WTC11 (cell line): Measurements from ENCODE around the gene NTRK3. TPM values are rescaled to one million over a fixed set of nuclear protein-coding genes. Genes with fewer than 3 reads are reported as not detected.

ENCODE experiments used
- ATAC-seq: fragments of 200-7000 bp; cut with Tn5 transposase; 2 replicates; pipeline ENCODE4 v1.10.0; 2021; ENCODE audit warnings: mild to moderate bottlenecking, moderate library complexity
- CTCF ChIA-PET: fragments of 300-600 bp; sonication (Branson Sonifier 250); formaldehyde crosslinking; loops from one replicate; lab custom pipeline; 2021; ENCODE audit warnings: antibody characterized with exemption; lab: Charles Lee
- POLR2A ChIA-PET: fragments of 350-600 bp; sonication (Branson Sonifier 250); formaldehyde crosslinking; loops from one replicate; lab custom pipeline; 2021; ENCODE audit warnings: antibody characterized with exemption; lab: Charles Lee
- DNase-seq: peaks from one replicate; pipeline ENCODE4 v3.0.0; 2021; ENCODE audit warnings: low spot score
- H3K27ac Mint-ChIP-seq: 2 replicates; pipeline ENCODE4 v1.8.0; 2021; ENCODE audit warnings: mixed read lengths
- H3K27me3 Mint-ChIP-seq: 2 replicates; pipeline ENCODE4 v1.8.0; 2021; ENCODE audit warnings: low read depth, mild to moderate bottlenecking, moderate library complexity, mixed read lengths
- H3K36me3 Mint-ChIP-seq: 2 replicates; pipeline ENCODE4 v1.8.0; 2021; ENCODE audit warnings: mixed read lengths
- H3K4me1 Mint-ChIP-seq: 2 replicates; pipeline ENCODE4 v1.8.0; 2022; ENCODE audit warnings: mixed read lengths
- H3K4me3 Mint-ChIP-seq: 2 replicates; pipeline ENCODE4 v1.8.0; 2021; ENCODE audit warnings: mild to moderate bottlenecking, moderate library complexity, mixed read lengths
- H3K9me3 Mint-ChIP-seq: 2 replicates; pipeline ENCODE4 v1.8.0; 2021; ENCODE audit warnings: mixed read lengths
- E2F1 ChIP-seq: sonication (generic); formaldehyde crosslinking; IDR thresholded peaks from 2 replicates; pipeline ENCODE4 v1.8.0; 2022; ENCODE audit warnings: mild to moderate bottlenecking, missing genetic modification reagents
- EMX1 ChIP-seq: fragments of 250-450 bp; sonication (Bioruptor Pico); IDR thresholded peaks from 2 replicates; pipeline ENCODE4 v1.8.0; 2021; ENCODE audit warnings: mild to moderate bottlenecking
- FOXK1 ChIP-seq: sonication (generic); formaldehyde crosslinking; IDR thresholded peaks from 2 replicates; pipeline ENCODE4 v1.8.0; 2022; ENCODE audit warnings: mild to moderate bottlenecking, moderate library complexity, missing genetic modification reagents
- HMGXB4 ChIP-seq: sonication (generic); formaldehyde crosslinking; IDR thresholded peaks from 2 replicates; pipeline ENCODE4 v1.8.1; 2023; ENCODE audit warnings: mild to moderate bottlenecking, moderate library complexity, missing genetic modification reagents
- IRF1 ChIP-seq: sonication (generic); formaldehyde crosslinking; IDR thresholded peaks from 2 replicates; pipeline ENCODE4 v1.8.0; 2023; ENCODE audit warnings: missing genetic modification reagents
- IRF2 ChIP-seq: sonication (generic); formaldehyde crosslinking; IDR thresholded peaks from 2 replicates; pipeline ENCODE4 v1.8.0; 2022; ENCODE audit warnings: low read depth, missing genetic modification reagents, borderline replicate concordance
- MAX ChIP-seq: sonication (generic); formaldehyde crosslinking; IDR thresholded peaks from 2 replicates; pipeline ENCODE4 v1.8.0; 2022; ENCODE audit warnings: mild to moderate bottlenecking, missing genetic modification reagents
- NR1H2 ChIP-seq: sonication (generic); formaldehyde crosslinking; IDR thresholded peaks from 2 replicates; pipeline ENCODE4 v1.9.0; 2021; ENCODE audit warnings: mild to moderate bottlenecking, moderate library complexity, missing genetic modification reagents
- PREB ChIP-seq: sonication (generic); formaldehyde crosslinking; IDR thresholded peaks from 2 replicates; pipeline ENCODE4 v1.8.1; 2022; ENCODE audit warnings: mild to moderate bottlenecking, missing genetic modification reagents, moderate library complexity, borderline replicate concordance
- SMAD3 ChIP-seq: sonication (generic); formaldehyde crosslinking; IDR thresholded peaks from 2 replicates; pipeline ENCODE4 v1.8.0; 2022; ENCODE audit warnings: missing genetic modification reagents, mild to moderate bottlenecking, borderline replicate concordance
- TCF7 ChIP-seq: sonication (generic); formaldehyde crosslinking; IDR thresholded peaks from 2 replicates; pipeline ENCODE4 v1.8.0; 2022; ENCODE audit warnings: mild to moderate bottlenecking, low read depth, missing genetic modification reagents, moderate library complexity
- TEAD1 ChIP-seq: sonication (generic); formaldehyde crosslinking; IDR thresholded peaks from 2 replicates; pipeline ENCODE4 v1.8.0; 2022; ENCODE audit warnings: mild to moderate bottlenecking, missing genetic modification reagents
- TP53 ChIP-seq: sonication (generic); formaldehyde crosslinking; IDR thresholded peaks from 2 replicates; pipeline ENCODE4 v1.8.1; 2023; ENCODE audit warnings: mild to moderate bottlenecking, missing genetic modification reagents
- ZBTB21 ChIP-seq: sonication (generic); formaldehyde crosslinking; IDR thresholded peaks from 2 replicates; pipeline ENCODE4 v1.8.1; 2023; ENCODE audit warnings: mild to moderate bottlenecking, missing genetic modification reagents, borderline replicate concordance
- ZNF232 ChIP-seq: sonication (generic); formaldehyde crosslinking; IDR thresholded peaks from 2 replicates; pipeline ENCODE4 v1.8.0; 2022; ENCODE audit warnings: mild to moderate bottlenecking, missing genetic modification reagents
- ZNF396 ChIP-seq: fragments of 250-450 bp; sonication (Bioruptor Pico); IDR thresholded peaks from 2 replicates; pipeline ENCODE4 v1.8.0; 2021; ENCODE audit warnings: mild to moderate bottlenecking, moderate library complexity, borderline replicate concordance
- total RNA-seq: library from RNA; stranded (reverse); gene quantifications from 3 replicates; pipeline ENCODE4 v1.2.3, GENCODE V29; 2021
- TF ChIP-seq, protein P1 (sequence below): fragments of 250-450 bp; sonication (Bioruptor Pico); IDR thresholded peaks from 2 replicates; pipeline ENCODE4 v1.9.0; 2021; ENCODE audit warnings: mild to moderate bottlenecking

Gene NTRK3
- total RNA-seq, 1 experiment from 2014 or later: 12.3 TPM

GRCh38 chr15:87971076-87971475 is 285.5 kb downstream of the NTRK3 start (continued):
- TF ChIP-seq, protein P1, sequence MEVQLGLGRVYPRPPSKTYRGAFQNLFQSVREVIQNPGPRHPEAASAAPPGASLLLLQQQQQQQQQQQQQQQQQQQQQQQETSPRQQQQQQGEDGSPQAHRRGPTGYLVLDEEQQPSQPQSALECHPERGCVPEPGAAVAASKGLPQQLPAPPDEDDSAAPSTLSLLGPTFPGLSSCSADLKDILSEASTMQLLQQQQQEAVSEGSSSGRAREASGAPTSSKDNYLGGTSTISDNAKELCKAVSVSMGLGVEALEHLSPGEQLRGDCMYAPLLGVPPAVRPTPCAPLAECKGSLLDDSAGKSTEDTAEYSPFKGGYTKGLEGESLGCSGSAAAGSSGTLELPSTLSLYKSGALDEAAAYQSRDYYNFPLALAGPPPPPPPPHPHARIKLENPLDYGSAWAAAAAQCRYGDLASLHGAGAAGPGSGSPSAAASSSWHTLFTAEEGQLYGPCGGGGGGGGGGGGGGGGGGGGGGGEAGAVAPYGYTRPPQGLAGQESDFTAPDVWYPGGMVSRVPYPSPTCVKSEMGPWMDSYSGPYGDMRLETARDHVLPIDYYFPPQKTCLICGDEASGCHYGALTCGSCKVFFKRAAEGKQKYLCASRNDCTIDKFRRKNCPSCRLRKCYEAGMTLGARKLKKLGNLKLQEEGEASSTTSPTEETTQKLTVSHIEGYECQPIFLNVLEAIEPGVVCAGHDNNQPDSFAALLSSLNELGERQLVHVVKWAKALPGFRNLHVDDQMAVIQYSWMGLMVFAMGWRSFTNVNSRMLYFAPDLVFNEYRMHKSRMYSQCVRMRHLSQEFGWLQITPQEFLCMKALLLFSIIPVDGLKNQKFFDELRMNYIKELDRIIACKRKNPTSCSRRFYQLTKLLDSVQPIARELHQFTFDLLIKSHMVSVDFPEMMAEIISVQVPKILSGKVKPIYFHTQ (CRISPR knock-in tag): no peak
- TF ChIP-seq TP53 (CRISPR knock-in tag): no peak
- TF ChIP-seq ZNF396: no peak
- no peak for TF ChIP-seq HMGXB4 (CRISPR knock-in tag)
- TF ChIP-seq E2F1 (CRISPR knock-in tag): no peak
- TF ChIP-seq PREB (CRISPR knock-in tag): no peak
- no peak for TF ChIP-seq ZNF232 (CRISPR knock-in tag)

DNA sequence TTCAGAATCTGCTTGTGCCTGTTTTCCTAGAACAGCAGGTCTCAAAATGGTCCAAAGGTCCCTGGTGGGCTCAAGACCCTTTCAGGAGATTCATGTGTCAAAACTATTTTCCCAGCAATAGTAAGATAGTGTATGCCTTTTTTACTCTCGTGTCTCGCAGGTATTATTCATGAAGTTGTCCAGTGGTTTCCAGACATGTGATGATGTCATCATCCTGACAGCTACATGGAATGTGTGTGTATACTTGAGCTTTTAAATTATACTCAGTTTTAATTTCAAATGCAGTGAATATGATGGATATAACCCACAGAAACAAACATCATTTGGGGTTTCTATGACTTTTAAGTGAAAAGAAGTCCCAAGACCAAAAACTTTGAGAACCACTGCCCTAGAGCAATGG is 288.6 kb downstream of the NTRK3 start:
- Mint-ChIP-seq H3K27me3 (no peaks in the 10 kb centered on the region), H3K4me1 (no peaks in the 10 kb centered on the region), H3K36me3 (no peaks in the 10 kb centered on the region), H3K27ac (no peak overlapping the region), H3K4me3 (no peak overlapping the region), H3K9me3 (0 out of 2 replicates have a peak, but pooled peaks cover 4% of the 10 kb centered on the region)
- ChIA-PET CTCF (no interaction called here), POLR2A (no interaction called here)
- no peak for TF ChIP-seq SMAD3 (CRISPR knock-in tag)
- no peak for TF ChIP-seq FOXK1 (CRISPR knock-in tag)
- no peak for TF ChIP-seq TEAD1
- no peak for TF ChIP-seq IRF2 (CRISPR knock-in tag)
- no peak for TF ChIP-seq IRF1 (CRISPR knock-in tag)
- TF ChIP-seq PREB (CRISPR knock-in tag): no peak
- TF ChIP-seq ZBTB21: no peak
- no peak for TF ChIP-seq EMX1 (CRISPR knock-in tag)
- TF ChIP-seq NR1H2 (CRISPR knock-in tag): no peak
- TF ChIP-seq MAX (CRISPR knock-in tag): no peak
- TF ChIP-seq TCF7 (CRISPR knock-in tag): no peak
- no peak for ATAC-seq
- DNase-seq: no peak
